GM18519 (cell line): ENCODE measurements around the gene SIRPB2.

Experiments
- ATAC-seq: cut with Tn5 transposase; IDR thresholded peaks from one replicate; pipeline ENCODE4 v1.9.1; 2021; ENCODE audit warnings: mild to moderate bottlenecking, moderate library complexity; ENCODE audit not compliant: unreplicated experiment, low FRiP score

Gene SIRPB2

DNA sequence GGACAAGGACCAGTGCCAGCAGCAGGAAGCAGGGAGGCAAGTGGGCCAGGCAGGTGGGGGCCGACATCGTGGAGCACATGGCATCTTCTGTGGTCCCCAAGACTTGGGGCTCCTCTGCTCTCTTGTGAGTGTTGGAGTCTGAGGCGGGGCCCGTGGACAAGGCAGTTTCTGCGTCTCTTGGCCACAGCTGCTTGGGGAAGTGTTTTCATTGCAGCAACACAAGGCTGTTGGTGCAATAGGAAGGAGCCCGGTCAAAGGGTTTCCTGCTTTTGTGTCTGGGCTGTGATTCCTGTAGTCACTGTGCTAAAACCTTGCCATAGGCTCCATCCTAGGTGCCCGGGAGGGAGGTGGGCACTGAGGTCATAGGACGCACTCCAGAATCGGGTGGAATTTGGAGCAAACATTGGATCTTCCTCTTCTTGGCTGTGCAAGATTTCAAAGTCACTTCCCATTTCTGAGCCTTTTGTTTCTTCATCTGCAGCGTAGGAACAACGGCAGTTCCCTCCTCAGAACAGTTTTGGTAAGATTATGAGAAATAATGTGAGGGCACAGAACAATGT lies at the start of gene SIRPB2:
TSS of gene SIRPB2 (minus strand) at position 140 of the 560 bp plus-strand sequence. CDS start at position 79, 61 bp downstream.
- ATAC-seq, result no peak

DNA sequence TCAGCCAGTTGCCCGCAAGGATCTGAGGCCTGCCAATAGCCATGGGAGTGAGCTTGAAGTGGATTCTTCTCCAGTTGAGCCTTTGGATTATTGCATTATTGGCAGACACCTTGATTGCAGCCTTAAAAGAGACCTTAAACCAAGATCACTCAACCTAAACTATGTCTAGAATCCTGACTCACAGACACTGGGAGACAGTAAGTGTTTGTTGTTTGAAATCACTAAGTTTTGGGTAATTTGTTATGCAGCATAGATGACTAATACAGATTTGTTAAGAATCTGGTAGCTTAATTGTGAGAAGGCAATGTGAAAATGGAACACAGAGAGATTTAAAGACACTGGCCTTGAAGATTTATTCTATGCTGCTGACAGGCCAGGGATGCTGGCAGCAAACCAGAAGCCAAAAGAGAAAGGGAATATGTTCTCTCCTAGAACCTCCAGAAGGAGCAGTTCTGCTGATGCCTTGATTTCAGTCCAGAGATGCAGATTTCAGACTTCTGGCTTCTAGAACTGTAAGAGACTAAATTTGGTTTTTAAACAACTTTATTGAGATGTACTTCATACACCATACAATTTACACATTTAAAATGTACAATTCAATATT lies 48.7 kb upstream of the SIRPB2 start:
- ATAC-seq, result no peak

GRCh38 chr20:1538655-1539054 lies 47.4 kb upstream of the SIRPB2 start:
- no peak for ATAC-seq

DNA sequence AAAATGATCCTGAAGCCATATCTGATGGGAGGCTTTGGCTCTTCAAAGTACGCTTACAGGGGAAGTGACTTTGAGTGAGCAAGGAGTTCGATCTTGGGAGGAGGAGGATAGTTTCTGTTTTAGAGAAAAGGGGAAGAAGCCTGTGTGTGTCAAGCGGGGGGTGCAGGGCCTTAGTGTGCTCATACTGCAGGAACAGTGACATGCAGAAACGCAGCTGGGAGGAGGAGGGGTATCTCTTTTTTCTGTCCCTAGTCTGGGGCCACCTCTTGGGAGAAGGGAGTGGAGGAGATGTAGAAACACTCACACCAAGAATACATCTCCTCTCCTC lies 46.5 kb upstream of the SIRPB2 start:
- ATAC-seq, result no peak

- ATAC-seq, result no peak
These were observed 45.9 kb upstream of the SIRPB2 start for GRCh38 chr20:1536893-1537730.

- peak; percentile 82 for ATAC-seq
These were observed 44.4 kb upstream of the SIRPB2 start for GRCh38 chr20:1535420-1536175.

GRCh38 chr20:1534526-1534925 lies 43.3 kb upstream of the SIRPB2 start:
- no peak for ATAC-seq

GRCh38 chr20:1533059-1533458 lies 41.8 kb upstream of the SIRPB2 start:
- ATAC-seq, result no peak

DNA sequence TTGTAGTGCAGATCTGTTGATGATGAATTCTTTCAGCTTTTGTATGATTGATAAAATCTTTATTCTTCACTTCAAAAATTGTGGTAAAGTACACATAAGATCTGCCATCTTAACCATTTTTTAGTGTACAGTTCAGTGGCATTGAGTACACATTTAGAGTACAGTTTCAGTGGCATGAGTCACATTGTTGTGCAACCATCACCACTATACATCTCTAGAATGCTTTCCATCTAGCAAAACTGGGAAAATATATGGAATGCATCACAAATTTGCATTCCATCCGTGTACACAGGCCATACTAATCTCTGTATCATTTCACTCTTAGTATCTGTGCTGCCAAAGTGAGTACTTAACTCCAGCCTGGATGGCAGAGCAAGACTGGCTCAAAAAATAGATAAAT lies 37.6 kb upstream of the SIRPB2 start:
- no peak for ATAC-seq

GRCh38 chr20:1527923-1528322 lies 36.7 kb upstream of the SIRPB2 start:
- no peak for ATAC-seq

- no peak for ATAC-seq
These were observed 35.7 kb upstream of the SIRPB2 start for GRCh38 chr20:1526896-1527295.

GRCh38 chr20:1526310-1526709 lies 35.1 kb upstream of the SIRPB2 start:
- ATAC-seq, result no peak

DNA sequence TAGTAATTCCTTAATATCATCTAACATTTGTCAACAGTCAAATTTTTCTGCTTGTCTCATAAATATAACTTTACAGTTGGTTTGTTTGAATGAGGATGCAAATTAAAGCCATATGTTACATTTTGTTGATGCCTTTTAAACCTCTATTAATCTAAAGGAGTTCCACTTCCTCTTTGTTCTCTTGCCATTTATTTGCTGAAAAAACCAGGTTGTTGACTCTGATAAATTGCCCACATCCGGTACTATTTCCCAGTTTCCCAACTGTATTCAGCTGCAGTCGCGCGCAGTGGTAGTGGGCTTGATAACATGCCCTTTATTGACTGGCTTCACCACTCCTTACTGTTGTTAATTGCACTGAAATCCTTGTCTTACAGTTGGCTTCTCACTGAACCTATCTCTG lies 32.8 kb upstream of the SIRPB2 start:
- no peak for ATAC-seq

DNA sequence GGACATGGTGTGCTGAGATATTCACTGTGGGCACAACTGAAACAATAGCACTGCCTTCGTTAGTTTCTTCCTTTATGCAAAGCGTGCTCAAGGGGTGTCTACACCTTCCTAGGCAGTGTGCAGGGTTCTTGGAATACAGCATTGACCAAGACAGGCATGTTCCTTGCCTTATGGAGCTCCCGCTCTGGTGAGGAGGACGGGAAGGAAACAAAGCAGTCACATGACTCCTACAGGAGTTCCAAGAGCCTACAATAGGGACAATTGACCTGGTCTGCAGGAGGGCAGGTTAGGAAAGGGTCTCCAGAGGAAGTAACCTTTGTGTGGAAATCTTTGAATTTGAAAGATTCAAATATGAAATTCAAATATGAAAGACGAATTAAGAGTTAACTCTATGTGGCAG lies 25.8 kb upstream of the SIRPB2 start:
- no peak for ATAC-seq

DNA sequence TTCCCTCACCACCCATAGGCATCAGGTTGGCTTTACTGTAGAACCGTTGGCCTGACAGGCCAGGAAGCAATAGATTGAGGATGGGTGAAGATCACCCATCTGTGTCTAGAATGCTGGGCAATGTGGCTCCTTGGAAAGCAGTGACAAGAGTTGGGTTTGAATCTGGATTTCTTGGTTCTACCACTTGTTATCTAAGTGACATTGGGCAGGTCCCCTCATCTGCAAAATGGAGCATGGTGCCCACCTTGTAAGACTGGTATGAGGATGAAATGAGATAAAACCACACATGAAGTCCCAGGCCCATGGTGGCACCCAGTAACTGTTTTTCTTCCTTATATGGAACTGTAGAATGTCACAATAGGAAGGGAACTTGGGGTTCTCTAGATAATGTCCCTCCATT lies 22.6 kb upstream of the SIRPB2 start:
- no peak for ATAC-seq

GRCh38 chr20:1509237-1509636 lies 18.0 kb upstream of the SIRPB2 start:
- ATAC-seq, result no peak

DNA sequence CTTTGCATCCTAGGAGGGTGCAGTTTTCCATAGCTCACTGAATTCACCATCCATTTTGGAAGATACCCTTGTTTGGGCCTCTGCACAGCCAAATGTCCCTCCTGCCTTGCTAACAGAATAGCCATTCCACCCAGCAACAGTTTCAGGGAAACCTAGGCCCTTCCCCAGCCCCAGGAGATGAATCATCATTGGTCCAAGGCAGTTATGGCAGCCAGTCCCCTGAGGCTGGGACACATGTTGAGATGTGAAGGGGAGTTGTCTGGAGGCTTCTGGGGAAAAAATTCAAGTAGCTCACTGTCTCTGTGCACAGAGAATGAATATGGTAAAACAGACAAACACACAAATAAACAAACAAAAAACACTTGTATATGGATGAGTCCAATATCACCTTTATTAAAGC lies 17.4 kb upstream of the SIRPB2 start:
- ATAC-seq, result no peak

DNA sequence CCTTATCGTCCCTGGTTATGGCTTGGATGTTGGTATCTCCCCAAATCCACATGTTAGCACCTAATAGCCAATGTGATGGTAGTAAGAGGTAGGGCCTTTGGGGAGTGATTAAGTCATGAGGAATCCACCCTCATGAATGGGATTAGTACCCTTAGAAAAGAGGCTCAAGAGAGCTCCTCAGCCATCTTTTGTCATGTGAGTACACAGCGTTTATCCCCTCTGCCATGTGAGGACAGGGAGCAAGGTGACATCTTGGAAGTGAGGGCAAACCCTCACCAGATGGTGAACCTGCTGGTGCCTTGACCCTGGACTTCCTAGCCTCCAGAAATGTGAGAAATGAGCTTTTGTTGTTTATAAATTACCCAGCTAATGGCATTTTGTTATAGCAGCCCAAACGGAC lies 16.1 kb upstream of the SIRPB2 start:
- no peak for ATAC-seq

DNA sequence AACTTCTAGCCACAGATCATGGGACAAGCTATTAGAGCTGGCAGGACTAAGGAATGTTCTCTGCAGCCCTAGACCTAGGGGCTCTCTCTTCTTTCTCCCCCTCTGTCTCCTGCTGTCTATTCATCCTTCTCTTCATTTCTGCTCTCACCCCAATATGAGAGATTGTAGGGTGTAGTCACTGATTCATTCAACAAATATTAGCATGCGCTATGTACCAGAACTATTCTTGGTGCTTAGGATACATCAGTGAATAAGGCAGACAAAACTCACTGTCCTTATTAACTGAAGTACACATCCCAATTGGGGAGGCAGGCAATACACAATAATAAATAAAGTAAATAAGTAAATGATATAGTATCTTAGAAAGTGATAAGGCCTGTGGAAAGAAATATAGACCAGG lies 14.7 kb upstream of the SIRPB2 start:
- ATAC-seq, result no peak

DNA sequence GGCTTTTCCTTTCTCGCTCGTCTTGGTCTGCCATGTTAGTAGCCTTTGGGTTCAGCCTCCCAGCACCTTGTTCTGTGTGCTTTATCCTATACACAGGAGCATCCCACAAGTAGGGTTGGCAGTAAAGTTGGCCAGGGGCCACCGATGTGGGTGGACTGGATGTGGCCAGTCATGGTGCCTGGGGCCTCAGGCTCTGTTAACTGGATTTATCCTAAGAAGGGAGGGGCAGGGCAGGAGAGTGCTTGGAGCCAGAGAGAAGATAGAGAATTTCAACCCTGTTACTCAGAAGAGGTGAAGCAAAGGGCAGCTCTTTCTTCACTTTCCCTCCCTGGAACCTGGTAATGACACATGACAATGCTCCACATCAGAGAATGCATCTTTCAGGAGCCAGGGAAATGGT lies 14.1 kb upstream of the SIRPB2 start:
- ATAC-seq, result no peak

DNA sequence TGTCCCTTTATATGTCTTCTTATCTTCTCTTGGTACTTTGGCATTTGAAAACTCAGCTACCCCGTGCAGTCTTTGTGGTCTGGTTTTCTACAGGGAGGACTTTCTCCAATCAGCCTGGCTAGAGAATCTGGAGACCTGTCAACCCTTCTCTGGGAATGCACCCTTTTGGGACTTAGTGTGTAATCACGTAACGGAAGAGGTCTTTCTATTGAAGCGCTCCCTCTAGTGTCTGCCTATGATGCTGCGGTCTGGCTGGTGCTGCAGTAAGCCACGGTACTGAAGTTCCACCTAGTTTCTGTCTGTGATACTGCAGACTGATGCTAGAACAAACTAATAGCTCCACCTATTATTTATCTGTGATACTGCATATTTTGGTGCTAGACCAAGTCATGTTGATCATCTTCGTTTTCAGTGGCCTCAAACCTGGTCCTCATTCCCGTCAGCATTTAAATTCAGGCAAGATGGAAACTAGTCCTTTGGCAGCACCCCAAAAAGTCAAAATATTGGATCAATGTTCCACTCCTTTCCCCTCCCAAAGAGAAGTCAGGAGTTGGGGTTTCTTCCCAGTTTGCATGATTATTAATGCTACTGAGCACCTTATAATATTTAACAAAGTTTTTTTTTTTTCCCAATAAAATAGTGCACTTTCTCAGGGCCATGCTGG lies 12.5 kb upstream of the SIRPB2 start:
- ATAC-seq, result peak; percentile 94
